Measurements from ENCODE around the gene EIF3F. TPM values are rescaled to one million over a fixed set of nuclear protein-coding genes. Genes with fewer than 3 reads are reported as not detected.

The EIF3F gene
- total and polyA plus RNA-seq, 2 of the 4 experiments (the other 2 are of a cell fraction), result 279 to 306 TPM

- Histone ChIP-seq H3K56ac (ENCODE audit: extremely low read depth, insufficient read depth, low read length) (no peak overlapping the region), H2AK9ac (replicated peaks; ENCODE audit: low read depth, low read length, poor library complexity) (no peak overlapping the region), H3K4me1 (ENCODE audit: control insufficient read depth, insufficient read depth, low read length) (0 out of 2 replicates have a peak, but pooled peaks cover 1% of the 10 kb centered on the region), H3K14ac (replicated peaks; ENCODE audit: low read depth, low read length) (no peak overlapping the region), H4K91ac (ENCODE audit: insufficient read depth, low read depth, low read length) (no peak overlapping the region), H3K36me3 (ENCODE audit: control insufficient read depth, insufficient read depth, low read length) (no peaks in the 10 kb centered on the region), H2AK5ac (ENCODE audit: low read depth, low read length) (no peak overlapping the region), H2BK120ac (ENCODE audit: low read depth, low read length) (no peak overlapping the region), H3K9ac (ENCODE audit: low read depth, low read length) (no peak overlapping the region), H2BK20ac (ENCODE audit: low read depth, low read length) (no peak overlapping the region), H3K4me2 (ENCODE audit: low read depth, low read length) (no peak overlapping the region), H4K5ac (ENCODE audit: low read depth, low read length) (no peak overlapping the region), H4K8ac (ENCODE audit: low read depth in 2 of 2, low read length in 2 of 2) (no peak overlapping the region), H2BK15ac (ENCODE audit: low read depth, low read length) (no peak overlapping the region), H2AFZ (replicated peaks; ENCODE audit: low read length, poor library complexity) (no peak overlapping the region), H4K20me1 (ENCODE audit: insufficient read depth, low read length) (no peaks in the 10 kb centered on the region), H3K27ac (ENCODE audit: insufficient read depth, low read length) (no peak overlapping the region), H3K4ac (ENCODE audit: low read depth, low read length) (no peak overlapping the region), H2BK5ac (ENCODE audit: low read depth, low read length, poor library complexity, severe bottlenecking) (no peak overlapping the region), H3K23ac (ENCODE audit: low read depth, low read length) (no peak overlapping the region), H3K4me3 (ENCODE audit: insufficient read depth, low read depth, low read length) (no peak overlapping the region), H3K27me3 (ENCODE audit: control insufficient read depth, insufficient read depth, low read length) (peaks cover 4% of the 10 kb centered on the region; the same call in 1 of the 2 replicates), H3K18ac (ENCODE audit: low read depth, low read length) (no peak overlapping the region), H3K9me1 (ENCODE audit: insufficient read depth, low read length) (no peaks in the 10 kb centered on the region), H3K9me3 (ENCODE audit: control insufficient read depth, insufficient read depth, low read length) (no peaks in the 10 kb centered on the region), H3K79me1 (ENCODE audit: low read depth in 1 of 2, low read length in 2 of 2) (no peaks in the 10 kb centered on the region)
- dilution Hi-C loops (cut with HindIII; ENCODE audit: low sequenced_read_pairs, unreplicated experiment) (no loop called here), in situ Hi-C loops (cut with MboI; ENCODE audit: low sequenced_read_pairs) (loop anchor here (10.0 kb wide), 1 partner anchor 61 kb away; no protein-coding TSS in a partner anchor), intact Hi-C loops (cut with micrococcal nuclease) (no loop called here)
- ChIA-PET CTCF (interaction anchor here (0.6 to 2.3 kb wide), 8 partner anchors 21 to 192 kb away, joined by 3 to 27 read pairs (median 4); no protein-coding TSS in a partner anchor), POLR2A (ENCODE audit: unreplicated experiment) (no interaction called here)
- WGBS, 2 experiments (ENCODE audit: extremely low coverage in 2 of 2, insufficient read length in 1 of 2), result no CpG with 5 or more reads among the region's 3 CpGs
- ATAC-seq (ENCODE audit: low read depth) (no peak), DNase-seq (no peak)
- BruUV-seq (replicated peaks), result no TSS peak
- no peak for TF ChIP-seq MXI1 (IDR thresholded peaks at IDR 0.05; ENCODE audit: borderline replicate concordance, low read depth, low read length)
- no peak for TF ChIP-seq ELK1 (IDR thresholded peaks at IDR 0.05; ENCODE audit: borderline replicate concordance, low read depth, low read length)
- no peak for TF ChIP-seq USF2 (IDR thresholded peaks at IDR 0.05; ENCODE audit: low read depth, low read length)
- TF ChIP-seq NFE2L2 (IDR thresholded peaks at IDR 0.05; ENCODE audit: low read depth, low read length), result no peak
- no peak for TF ChIP-seq CHD1 (IDR thresholded peaks at IDR 0.05; ENCODE audit: low read depth, low read length)
- no peak for TF ChIP-seq CEBPB (IDR thresholded peaks at IDR 0.05; ENCODE audit: low read depth, low read length)
- TF ChIP-seq MAFK (IDR thresholded peaks at IDR 0.05; ENCODE audit: low read depth, low read length), result no peak
- no peak for TF ChIP-seq RFX5 (IDR thresholded peaks at IDR 0.05; ENCODE audit: low read depth, low read length)
- TF ChIP-seq BHLHE40 (IDR thresholded peaks at IDR 0.05; ENCODE audit: low read depth, low read length), result no peak
- no peak for TF ChIP-seq POLR2A (IDR thresholded peaks at IDR 0.05; ENCODE audit: low read depth, low read length)
- no peak for TF ChIP-seq SMC3 (IDR thresholded peaks at IDR 0.05; ENCODE audit: low read depth, low read length)
- TF ChIP-seq FOS (IDR thresholded peaks at IDR 0.05; ENCODE audit: low read depth, low read length), result no peak
- TF ChIP-seq RAD21 (IDR thresholded peaks at IDR 0.05; ENCODE audit: low read length), result no peak
- TF ChIP-seq MAZ (IDR thresholded peaks at IDR 0.05; ENCODE audit: borderline replicate concordance, low read depth, low read length), result no peak
- TF ChIP-seq CTCF (conservative IDR thresholded peaks at IDR 0.05; ENCODE audit: low read depth, low read length), result no peak
- TF ChIP-seq RCOR1 (IDR thresholded peaks at IDR 0.05; ENCODE audit: insufficient replicate concordance, low read length), result no peak
Observed at GRCh38 chr11:8034106-8034585, 47.0 kb downstream of the EIF3F start.
